ENCODE results near the gene SUSD3. TPM values are rescaled to one million over a fixed set of nuclear protein-coding genes. Genes with fewer than 3 reads are reported as not detected.
A peak's percentile ranks its signal among the peaks of the same experiment; 100 is the strongest.

Gene SUSD3
- total and polyA plus RNA-seq, 10 of the 15 experiments (the other 5 are each of a cell fraction or from before 2014, with no cell fraction given): 2.5 to 92.0 (median 31.1) TPM

DNA sequence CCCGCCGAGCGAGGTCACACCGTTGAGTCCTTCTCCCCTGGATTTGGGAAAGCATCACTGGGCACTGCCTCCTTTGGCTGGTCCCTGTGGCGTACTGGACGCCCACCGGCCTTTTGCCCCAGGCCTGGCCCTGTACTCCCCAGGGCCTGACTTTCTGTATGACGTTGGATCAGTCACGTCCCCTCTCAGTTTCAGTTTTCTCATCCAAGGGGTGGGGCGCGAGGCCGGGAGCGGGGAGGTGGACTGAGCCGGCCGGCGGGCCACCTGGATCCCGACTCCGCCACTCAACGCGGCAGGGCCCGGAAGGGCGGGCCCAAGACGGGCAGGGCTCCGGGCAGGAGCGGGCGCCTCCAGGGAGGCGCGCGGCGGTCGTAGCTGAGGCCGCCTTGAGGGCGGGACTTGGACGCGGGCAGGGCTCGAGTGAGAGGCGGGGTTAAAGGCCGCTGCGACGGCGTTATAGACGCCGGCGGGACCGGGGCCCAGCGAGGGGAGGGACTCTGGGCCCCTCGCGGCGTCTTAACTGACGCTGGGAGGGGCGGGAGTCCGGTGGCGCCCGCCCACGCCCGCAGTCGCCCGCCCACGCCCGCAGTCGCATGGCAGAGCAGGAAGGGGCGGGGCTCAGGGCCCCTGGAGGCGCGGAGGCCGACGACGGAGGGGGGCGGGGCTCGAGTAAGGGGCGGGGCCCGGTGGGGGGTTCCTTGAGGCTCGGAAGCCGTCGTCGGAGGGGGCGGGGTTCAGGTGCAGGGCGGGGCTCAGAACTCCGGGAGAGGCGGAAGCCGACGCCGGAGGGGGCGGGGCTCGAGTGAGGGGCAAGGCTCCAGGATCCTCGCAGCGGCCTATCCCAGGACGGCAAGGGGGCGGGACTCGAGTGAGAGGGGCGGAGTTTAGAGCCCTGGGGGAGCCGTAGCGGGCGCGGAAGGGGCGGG is 37.0 kb downstream of the SUSD3 start (continued):
- TF ChIP-seq, protein P1, sequence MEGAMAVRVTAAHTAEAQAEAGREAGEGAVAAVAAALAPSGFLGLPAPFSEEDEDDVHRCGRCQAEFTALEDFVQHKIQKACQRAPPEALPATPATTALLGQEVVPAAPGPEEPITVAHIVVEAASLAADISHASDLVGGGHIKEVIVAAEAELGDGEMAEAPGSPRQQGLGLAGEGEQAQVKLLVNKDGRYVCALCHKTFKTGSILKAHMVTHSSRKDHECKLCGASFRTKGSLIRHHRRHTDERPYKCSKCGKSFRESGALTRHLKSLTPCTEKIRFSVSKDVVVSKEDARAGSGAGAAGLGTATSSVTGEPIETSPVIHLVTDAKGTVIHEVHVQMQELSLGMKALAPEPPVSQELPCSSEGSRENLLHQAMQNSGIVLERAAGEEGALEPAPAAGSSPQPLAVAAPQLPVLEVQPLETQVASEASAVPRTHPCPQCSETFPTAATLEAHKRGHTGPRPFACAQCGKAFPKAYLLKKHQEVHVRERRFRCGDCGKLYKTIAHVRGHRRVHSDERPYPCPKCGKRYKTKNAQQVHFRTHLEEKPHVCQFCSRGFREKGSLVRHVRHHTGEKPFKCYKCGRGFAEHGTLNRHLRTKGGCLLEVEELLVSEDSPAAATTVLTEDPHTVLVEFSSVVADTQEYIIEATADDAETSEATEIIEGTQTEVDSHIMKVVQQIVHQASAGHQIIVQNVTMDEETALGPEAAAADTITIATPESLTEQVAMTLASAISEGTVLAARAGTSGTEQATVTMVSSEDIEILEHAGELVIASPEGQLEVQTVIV (IDR thresholded peaks at IDR 0.05; ENCODE audit: borderline replicate concordance, partially characterized antibody): no peak
- TF ChIP-seq, protein P2, sequence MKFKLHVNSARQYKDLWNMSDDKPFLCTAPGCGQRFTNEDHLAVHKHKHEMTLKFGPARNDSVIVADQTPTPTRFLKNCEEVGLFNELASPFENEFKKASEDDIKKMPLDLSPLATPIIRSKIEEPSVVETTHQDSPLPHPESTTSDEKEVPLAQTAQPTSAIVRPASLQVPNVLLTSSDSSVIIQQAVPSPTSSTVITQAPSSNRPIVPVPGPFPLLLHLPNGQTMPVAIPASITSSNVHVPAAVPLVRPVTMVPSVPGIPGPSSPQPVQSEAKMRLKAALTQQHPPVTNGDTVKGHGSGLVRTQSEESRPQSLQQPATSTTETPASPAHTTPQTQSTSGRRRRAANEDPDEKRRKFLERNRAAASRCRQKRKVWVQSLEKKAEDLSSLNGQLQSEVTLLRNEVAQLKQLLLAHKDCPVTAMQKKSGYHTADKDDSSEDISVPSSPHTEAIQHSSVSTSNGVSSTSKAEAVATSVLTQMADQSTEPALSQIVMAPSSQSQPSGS (IDR thresholded peaks at IDR 0.05; ENCODE audit: low read length): no peak
- TF ChIP-seq STAT3 (IDR thresholded peaks at IDR 0.05; ENCODE audit: low read depth, low read length): no peak
- no peak for TF ChIP-seq BMI1 (IDR thresholded peaks at IDR 0.05; ENCODE audit: borderline replicate concordance)
- no peak; the same call in 1 of the 2 replicates for TF ChIP-seq CHD2 (IDR thresholded peaks at IDR 0.05; ENCODE audit: borderline replicate concordance, low read depth, low read length)
- TF ChIP-seq KDM1A (IDR thresholded peaks at IDR 0.05; ENCODE audit: borderline replicate concordance): no peak
- no peak for TF ChIP-seq CHD4 (IDR thresholded peaks at IDR 0.05)
- TF ChIP-seq ZBED1 (IDR thresholded peaks at IDR 0.05; ENCODE audit: borderline replicate concordance): no peak
- TF ChIP-seq GABPA (IDR thresholded peaks at IDR 0.05; ENCODE audit: low read depth): no peak
- TF ChIP-seq, protein P3, sequence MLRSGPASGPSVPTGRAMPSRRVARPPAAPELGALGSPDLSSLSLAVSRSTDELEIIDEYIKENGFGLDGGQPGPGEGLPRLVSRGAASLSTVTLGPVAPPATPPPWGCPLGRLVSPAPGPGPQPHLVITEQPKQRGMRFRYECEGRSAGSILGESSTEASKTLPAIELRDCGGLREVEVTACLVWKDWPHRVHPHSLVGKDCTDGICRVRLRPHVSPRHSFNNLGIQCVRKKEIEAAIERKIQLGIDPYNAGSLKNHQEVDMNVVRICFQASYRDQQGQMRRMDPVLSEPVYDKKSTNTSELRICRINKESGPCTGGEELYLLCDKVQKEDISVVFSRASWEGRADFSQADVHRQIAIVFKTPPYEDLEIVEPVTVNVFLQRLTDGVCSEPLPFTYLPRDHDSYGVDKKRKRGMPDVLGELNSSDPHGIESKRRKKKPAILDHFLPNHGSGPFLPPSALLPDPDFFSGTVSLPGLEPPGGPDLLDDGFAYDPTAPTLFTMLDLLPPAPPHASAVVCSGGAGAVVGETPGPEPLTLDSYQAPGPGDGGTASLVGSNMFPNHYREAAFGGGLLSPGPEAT (IDR thresholded peaks at IDR 0.05; ENCODE audit: low read depth): no peak
- TF ChIP-seq, protein P4, sequence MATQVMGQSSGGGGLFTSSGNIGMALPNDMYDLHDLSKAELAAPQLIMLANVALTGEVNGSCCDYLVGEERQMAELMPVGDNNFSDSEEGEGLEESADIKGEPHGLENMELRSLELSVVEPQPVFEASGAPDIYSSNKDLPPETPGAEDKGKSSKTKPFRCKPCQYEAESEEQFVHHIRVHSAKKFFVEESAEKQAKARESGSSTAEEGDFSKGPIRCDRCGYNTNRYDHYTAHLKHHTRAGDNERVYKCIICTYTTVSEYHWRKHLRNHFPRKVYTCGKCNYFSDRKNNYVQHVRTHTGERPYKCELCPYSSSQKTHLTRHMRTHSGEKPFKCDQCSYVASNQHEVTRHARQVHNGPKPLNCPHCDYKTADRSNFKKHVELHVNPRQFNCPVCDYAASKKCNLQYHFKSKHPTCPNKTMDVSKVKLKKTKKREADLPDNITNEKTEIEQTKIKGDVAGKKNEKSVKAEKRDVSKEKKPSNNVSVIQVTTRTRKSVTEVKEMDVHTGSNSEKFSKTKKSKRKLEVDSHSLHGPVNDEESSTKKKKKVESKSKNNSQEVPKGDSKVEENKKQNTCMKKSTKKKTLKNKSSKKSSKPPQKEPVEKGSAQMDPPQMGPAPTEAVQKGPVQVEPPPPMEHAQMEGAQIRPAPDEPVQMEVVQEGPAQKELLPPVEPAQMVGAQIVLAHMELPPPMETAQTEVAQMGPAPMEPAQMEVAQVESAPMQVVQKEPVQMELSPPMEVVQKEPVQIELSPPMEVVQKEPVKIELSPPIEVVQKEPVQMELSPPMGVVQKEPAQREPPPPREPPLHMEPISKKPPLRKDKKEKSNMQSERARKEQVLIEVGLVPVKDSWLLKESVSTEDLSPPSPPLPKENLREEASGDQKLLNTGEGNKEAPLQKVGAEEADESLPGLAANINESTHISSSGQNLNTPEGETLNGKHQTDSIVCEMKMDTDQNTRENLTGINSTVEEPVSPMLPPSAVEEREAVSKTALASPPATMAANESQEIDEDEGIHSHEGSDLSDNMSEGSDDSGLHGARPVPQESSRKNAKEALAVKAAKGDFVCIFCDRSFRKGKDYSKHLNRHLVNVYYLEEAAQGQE (IDR thresholded peaks at IDR 0.05; ENCODE audit: low read depth, low read length): no peak
- TF ChIP-seq NFIC (IDR thresholded peaks at IDR 0.05; ENCODE audit: low read depth, low read length): no peak
- TF ChIP-seq IKZF1 (conservative IDR thresholded peaks at IDR 0.05): peak; percentile 65; the same call in 1 of the 2 replicates
- TF ChIP-seq ZNF384 (IDR thresholded peaks at IDR 0.05; ENCODE audit: borderline replicate concordance, low read depth, low read length): no peak
- no peak for TF ChIP-seq SUZ12 (IDR thresholded peaks at IDR 0.05; ENCODE audit: unreplicated experiment)
- no peak; the same call in 1 of the 2 replicates for TF ChIP-seq ASH2L (IDR thresholded peaks at IDR 0.05; ENCODE audit: borderline replicate concordance, low read depth)
- no peak for TF ChIP-seq PML (IDR thresholded peaks at IDR 0.05; ENCODE audit: low read length)
